ENCODE results near the gene TLCD1. TPM values are rescaled to one million over a fixed set of nuclear protein-coding genes. Genes with fewer than 3 reads are reported as not detected.
"Not testable (repeated sequence)": the region's sequence is repeated elsewhere in the genome, so short reads cannot be mapped to it uniquely, and the experiment has no call there.

TLCD1 gene
- total RNA-seq, 6 donors from 2014 or later, result 4.1 to 25.8 (median 14.1) TPM

DNA sequence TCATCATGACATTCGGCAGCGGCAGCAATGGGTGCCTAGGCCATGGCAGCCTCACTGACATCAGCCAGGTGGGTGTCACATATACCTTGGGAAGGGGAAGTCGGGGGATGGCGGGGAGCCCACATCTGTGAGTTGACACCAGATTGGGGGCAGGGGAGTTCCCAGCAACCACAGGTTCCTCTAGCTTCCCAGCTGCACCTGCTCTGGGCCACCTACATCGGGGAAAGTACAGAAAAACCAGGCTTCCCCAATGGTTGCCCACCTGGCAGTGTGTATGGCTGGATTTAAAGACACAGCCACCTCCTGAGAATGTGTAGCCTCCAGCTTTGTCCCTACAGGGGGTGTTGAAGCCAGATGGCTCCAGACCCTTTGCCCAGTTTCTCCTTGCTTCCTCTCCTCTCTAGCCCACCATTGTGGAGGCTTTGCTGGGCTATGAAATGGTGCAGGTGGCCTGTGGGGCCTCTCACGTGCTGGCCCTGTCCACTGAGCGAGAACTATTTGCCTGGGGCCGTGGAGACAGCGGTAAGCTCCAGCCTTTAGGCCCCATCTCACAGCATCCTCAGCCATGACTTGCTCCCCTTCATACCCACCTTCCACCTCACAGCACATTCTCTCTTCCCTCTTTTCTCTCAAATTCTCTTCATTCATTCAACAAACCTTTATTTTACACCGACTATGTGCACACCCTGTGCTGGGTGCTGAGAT lies 12.8 kb upstream of the TLCD1 start:
- TF ChIP-seq EP300 (IDR thresholded peaks at IDR 0.05) (no peak), POLR2A (IDR thresholded peaks at IDR 0.05) (no peak), POLR2AphosphoS5 (IDR thresholded peaks at IDR 0.05) (no peak)
- TF ChIP-seq, protein P1, sequence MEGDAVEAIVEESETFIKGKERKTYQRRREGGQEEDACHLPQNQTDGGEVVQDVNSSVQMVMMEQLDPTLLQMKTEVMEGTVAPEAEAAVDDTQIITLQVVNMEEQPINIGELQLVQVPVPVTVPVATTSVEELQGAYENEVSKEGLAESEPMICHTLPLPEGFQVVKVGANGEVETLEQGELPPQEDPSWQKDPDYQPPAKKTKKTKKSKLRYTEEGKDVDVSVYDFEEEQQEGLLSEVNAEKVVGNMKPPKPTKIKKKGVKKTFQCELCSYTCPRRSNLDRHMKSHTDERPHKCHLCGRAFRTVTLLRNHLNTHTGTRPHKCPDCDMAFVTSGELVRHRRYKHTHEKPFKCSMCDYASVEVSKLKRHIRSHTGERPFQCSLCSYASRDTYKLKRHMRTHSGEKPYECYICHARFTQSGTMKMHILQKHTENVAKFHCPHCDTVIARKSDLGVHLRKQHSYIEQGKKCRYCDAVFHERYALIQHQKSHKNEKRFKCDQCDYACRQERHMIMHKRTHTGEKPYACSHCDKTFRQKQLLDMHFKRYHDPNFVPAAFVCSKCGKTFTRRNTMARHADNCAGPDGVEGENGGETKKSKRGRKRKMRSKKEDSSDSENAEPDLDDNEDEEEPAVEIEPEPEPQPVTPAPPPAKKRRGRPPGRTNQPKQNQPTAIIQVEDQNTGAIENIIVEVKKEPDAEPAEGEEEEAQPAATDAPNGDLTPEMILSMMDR (IDR thresholded peaks at IDR 0.05), result no peak
- WGBS, 2 donors, result 85 to 87% methylated on average over 10 of the region's 10 CpGs
- Histone ChIP-seq H3K4me3 (no peak overlapping the region), H3K4me1 (peaks cover 6 to 27% (median 16%) of the 10 kb centered on the region in 4 donors), H3K36me3 (no peaks in the 10 kb centered on the region), H3K9me3 (no peaks in the 10 kb centered on the region), H3K27me3 (no peaks in the 10 kb centered on the region), H3K27ac (no peak overlapping the region)
- DNase-seq (no peak), ATAC-seq (ENCODE audit: low FRiP score in 2 of 2) (no peak)

DNA sequence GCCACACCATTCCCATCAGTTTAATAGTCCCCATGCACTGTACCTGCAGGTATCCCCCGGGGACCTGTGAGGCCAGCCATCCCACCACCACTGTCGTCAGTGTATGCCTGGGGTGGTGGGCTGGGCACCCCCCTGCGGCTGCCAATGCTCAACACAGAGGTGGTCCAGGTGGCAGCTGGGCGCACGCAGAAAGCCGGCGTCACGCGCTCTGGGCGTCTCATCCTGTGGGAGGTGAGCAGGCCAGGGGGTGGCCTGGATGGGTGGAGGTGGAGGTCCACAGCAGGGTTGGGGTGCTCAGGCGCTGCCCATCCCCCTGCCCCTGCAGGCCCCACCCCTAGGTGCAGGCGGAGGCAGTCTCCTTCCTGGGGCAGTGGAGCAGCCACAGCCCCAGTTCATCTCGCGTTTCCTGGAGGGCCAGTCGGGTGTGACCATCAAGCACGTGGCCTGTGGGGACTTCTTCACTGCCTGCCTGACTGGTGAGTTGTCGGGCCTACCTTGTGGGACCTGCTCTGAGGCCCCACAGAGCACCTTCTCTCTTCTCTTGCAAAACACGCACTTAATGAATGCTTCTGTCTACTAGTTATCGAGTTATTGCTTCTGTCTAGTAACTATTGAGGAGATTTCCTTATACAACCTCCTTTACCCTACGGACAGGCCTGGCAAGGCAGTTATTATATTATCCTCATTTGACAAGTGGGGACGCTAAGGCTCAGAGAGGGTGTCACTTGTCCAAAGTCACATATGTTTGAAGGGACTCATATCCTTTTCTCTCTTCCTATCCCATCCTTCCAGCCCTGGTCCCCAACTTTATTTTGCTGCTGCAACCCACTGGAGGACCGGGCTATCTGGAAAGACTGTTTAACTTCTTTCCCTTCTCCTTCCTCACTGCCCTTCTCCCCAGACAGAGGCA lies 12.0 kb upstream of the TLCD1 start:
- Histone ChIP-seq H3K4me3 (no peak overlapping the region), H3K27me3 (no peaks in the 10 kb centered on the region), H3K27ac (no peak overlapping the region), H3K4me1 (peaks cover under 1 to 20% (median 11%) of the 10 kb centered on the region in 4 donors), H3K9me3 (no peaks in the 10 kb centered on the region), H3K36me3 (no peaks in the 10 kb centered on the region)
- ATAC-seq (ENCODE audit: low FRiP score in 2 of 2) (no peak), DNase-seq (peak in 1 of 2 donors; percentile 84)
- 87 to 95% methylated on average over 9 to 20 of the region's 22 CpGs for WGBS, 2 donors
- TF ChIP-seq EP300 (IDR thresholded peaks at IDR 0.05) (no peak), POLR2A (IDR thresholded peaks at IDR 0.05) (no peak), POLR2AphosphoS5 (IDR thresholded peaks at IDR 0.05) (no peak)
- TF ChIP-seq, protein P1 (IDR thresholded peaks at IDR 0.05), result no peak

DNA sequence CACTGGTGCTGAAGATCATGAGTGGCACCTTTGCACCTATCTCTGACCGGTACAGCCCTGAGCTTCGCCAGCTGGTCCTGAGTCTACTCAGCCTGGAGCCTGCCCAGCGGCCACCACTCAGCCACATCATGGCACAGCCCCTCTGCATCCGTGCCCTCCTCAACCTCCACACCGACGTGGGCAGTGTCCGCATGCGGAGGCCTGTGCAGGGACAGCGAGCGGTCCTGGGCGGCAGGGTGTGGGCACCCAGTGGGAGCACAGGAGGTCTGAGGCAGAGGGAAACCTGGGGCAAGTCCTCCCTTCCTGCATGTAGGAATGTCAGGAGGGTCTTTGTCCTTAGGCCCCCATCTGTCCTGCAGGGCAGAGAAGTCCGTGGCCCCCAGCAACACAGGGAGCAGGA lies 11.3 kb upstream of the TLCD1 start:
- Histone ChIP-seq H3K27me3 (no peaks in the 10 kb centered on the region), H3K36me3 (no peaks in the 10 kb centered on the region), H3K4me1 (peaks cover 0 to 13% (median 4%) of the 10 kb centered on the region in 4 donors), H3K27ac (no peak overlapping the region), H3K4me3 (no peak overlapping the region), H3K9me3 (no peaks in the 10 kb centered on the region)
- TF ChIP-seq, protein P1 (IDR thresholded peaks at IDR 0.05), result no peak
- no peak for TF ChIP-seq POLR2A (IDR thresholded peaks at IDR 0.05)
- no peak for TF ChIP-seq EP300 (IDR thresholded peaks at IDR 0.05)
- TF ChIP-seq POLR2AphosphoS5 (IDR thresholded peaks at IDR 0.05), result no peak
- DNase-seq (peak in 1 of 2 donors; percentile 61), ATAC-seq (ENCODE audit: low FRiP score in 2 of 2) (no peak)
- WGBS, 2 donors, result 92 to 96% methylated on average over 10 to 12 of the region's 12 CpGs

DNA sequence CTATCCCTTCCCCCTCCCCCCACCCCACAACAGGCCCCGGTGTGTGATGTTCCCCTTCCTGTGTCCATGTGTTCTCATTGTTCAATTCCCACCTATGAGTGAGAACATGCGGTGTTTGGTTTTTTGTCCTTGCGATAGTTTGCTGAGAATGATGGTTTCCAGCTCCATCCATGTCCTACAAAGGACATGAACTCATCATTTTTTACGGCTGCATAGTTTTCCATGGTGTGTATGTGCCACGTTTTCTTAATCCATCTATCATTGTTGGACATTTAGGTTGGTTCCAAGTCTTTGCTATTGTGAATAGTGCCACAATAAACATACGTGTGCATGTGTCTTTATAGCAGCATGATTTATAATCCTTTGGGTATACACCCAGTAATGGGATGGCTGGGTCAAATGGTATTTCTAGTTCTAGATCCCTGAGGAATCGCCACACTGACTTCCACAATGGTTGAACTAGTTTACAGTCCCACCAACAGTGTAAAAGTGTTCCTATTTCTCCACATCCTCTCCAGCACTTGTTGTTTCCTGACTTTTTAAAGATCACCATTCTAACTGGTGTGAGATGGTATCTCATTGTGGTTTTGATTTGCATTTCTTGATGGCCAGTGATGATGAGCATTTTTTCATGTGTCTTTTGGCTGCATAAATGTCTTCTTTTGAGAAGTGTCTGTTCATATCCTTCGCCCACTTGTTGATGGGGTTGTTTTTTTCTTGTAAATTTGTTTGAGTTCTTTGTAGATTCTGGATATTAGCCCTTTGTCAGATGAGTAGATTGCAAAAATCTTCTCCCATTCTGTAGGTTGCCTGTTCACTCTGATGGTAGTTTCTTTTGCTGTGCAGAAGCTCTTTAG lies 10.1 kb upstream of the TLCD1 start:
- not testable (repeated sequence) for H3K27me3 ChIP-seq; DNase-seq; H3K36me3 ChIP-seq; H3K4me1 ChIP-seq; ATAC-seq (ENCODE audit: low FRiP score in 2 of 2); H3K9me3 ChIP-seq; H3K4me3 ChIP-seq; H3K27ac ChIP-seq
- WGBS, 2 donors, result 96 to 97% methylated on average over 7 of the region's 8 CpGs

All from upper lobe of left lung (tissue), 6 donors.